GM12801 (cell line): ENCODE data around the gene DARS2.

ENCODE experiments used
- CTCF ChIP-seq: IDR thresholded peaks from one replicate; pipeline ENCODE4 v1.5.1; 2011; ENCODE audit warnings: control low read depth; ENCODE audit not compliant: insufficient read length; ENCODE audit errors: extremely low read depth

Gene DARS2

GRCh38 chr1:173856014-173856413, 31.5 kb downstream of the DARS2 start:
- no peak for TF ChIP-seq CTCF

- no peak for TF ChIP-seq CTCF
Measured at GRCh38 chr1:173856903-173857302, 32.4 kb downstream of the DARS2 start.

GRCh38 chr1:173857363-173857917, 33.0 kb downstream of the DARS2 start:
- TF ChIP-seq CTCF, result no peak

- no peak for TF ChIP-seq CTCF
Measured at GRCh38 chr1:173860065-173860464, 35.6 kb downstream of the DARS2 start.

GRCh38 chr1:173861731-173862145, 37.3 kb downstream of the DARS2 start:
- no peak for TF ChIP-seq CTCF

GRCh38 chr1:173862769-173863223, 38.3 kb downstream of the DARS2 start:
- no peak for TF ChIP-seq CTCF

- no peak for TF ChIP-seq CTCF
Measured at GRCh38 chr1:173863224-173864161, 39.0 kb downstream of the DARS2 start.
